HG02943 (cell line): ENCODE measurements around the gene CDH13.

Experiments used
- ATAC-seq: cut with Tn5 transposase; IDR thresholded peaks from one replicate; pipeline ENCODE4 v1.9.1; 2021; ENCODE audit warnings: mild to moderate bottlenecking, low read depth, moderate library complexity; ENCODE audit not compliant: unreplicated experiment

The CDH13 gene

DNA sequence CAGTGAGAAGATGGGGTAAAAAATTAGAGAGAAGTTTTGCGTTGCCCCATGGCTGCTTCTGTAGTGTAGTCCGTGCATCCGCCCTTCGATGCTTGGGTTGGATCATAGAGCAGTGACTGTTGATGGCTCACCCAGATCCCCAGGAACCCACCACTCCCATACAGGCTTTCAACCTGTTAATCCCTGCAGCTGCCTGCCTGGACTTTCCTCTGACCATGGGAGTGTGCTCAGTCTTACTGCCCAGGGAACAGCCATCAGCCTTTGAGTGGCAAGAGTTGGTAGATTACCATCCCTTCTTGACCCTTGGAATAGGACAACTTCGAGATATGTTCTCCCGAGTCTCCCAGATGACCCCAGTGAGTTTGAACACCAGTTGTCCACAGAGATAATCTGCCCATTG is 881.5 kb downstream of the CDH13 start:
- no peak for ATAC-seq

DNA sequence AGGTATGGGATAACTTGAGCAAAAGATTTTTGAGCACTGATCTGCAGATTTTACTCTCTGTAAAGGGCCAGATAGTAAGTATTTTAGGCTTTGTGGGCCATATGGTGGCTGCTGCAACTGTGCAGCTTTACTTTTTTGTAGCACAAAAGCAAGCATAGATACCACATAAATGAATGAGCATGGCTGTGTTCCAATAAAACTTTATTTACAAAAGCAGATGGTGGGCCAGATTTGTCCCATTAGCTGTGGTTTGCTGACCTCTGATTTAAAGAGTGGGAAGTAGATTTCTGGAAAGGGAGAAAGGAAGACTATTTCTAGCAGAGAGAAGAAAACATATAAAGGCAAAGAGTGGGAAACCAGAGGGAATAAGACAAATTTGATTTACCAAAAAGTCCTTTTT is 882.5 kb downstream of the CDH13 start:
- no peak for ATAC-seq

DNA sequence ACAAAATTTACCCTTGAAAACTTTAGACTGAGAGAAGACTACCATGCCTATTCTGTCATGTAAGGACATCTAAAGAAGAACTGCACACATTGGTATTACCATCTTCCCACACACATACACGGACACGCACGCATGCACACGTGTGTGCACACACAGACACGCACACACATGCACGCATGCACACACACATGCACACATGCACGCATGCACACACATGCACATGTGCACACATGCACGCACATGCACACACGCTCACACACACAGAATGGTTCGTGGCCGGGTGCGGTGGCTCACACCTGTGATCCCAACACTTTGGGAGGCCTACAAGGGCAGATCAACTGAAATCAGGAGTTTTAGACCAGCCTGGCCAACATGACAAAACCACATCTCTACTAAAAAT is 884.1 kb downstream of the CDH13 start:
- no peak for ATAC-seq

DNA sequence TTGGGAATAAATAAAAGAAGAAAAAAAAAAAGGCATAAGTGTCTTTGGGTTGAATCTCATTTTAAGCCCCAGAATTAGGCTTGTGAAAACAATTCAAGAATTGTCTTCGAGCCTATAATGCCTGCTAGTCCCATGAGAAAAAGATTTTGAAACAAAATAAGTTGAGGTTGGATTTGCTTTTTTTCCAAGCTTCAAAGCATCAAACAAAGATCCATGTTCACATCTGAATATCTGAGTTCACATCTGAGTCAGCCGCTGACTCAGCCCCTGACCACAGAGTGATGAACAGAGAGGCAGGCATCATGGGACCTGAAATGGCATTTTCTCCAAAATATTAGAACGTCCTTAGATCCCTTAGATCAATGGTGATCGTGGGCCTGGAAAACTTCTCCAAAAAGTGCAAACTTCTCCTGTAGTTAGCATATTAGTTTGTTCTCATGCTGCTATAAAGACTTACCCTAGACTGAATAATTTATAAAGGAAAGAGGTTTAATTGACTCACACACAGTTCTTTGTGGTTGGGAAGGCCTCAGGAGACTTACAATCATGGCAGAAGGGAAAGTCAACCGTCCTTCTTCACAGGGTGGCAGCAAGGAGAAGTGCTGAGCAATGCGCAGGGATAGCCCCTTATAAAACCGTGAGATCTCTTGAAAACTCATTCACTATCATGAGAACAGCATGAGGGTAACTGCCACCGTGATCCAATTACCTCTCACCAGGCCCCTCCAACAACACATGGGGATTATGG is 886.4 kb downstream of the CDH13 start:
- ATAC-seq = no peak

DNA sequence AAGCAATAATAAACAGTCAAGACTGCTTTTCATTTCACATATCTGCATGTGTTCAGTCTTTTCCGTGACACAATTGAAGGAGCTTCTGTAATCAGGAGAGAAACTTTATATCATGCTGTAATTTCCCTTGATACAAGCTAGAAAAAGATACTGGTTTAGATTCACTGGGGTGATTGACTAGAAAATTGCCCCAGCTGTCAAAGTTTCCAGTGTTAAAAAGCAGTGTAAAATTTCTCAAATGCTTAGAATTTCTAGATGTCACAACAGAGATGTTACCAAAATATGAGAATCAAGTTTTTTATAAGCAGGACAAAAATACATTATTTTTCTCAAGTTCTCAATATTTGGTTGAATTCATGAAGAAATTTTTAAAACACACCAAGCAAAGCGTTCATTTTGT is 888.6 kb downstream of the CDH13 start:
- no peak for ATAC-seq

DNA sequence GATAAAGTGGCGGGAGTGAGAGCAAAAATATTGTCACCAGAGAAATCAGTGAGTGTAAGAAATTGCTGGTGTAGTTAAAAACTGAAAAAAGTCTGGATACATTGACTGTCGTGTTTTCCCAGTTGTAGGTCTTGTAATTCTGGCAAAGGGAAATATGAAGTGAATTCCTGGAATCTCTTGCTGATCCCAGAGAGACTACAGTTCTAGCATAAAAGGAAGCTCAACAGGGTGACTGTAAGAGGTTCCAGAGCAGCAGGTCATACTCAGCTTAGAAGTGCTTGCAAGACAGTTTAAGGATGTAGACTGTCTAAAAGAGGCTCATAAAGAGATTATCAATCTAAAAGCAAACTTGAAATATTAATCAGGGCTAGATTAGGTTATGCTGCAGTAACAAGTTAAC is 890.2 kb downstream of the CDH13 start:
- ATAC-seq = no peak

DNA sequence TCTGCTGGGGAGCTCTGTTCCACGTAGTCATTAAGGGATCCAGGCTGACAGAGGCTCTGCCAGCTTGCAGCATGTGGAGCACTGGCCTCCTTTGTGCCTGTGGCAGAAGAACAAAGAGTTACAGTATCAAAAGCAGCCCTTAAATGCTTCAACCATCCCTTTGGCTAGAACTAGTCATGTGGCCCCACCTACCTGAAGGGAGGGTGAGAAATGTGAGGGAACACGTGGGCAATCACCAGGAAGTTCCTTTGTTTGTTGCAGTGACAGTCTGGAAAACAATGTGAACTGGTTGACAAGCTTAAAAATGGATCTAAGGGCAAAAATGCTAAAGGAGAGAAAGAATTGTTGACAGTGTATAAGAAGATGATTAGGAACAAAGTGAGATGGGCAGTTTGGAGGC is 890.6 kb downstream of the CDH13 start:
- ATAC-seq = no peak

DNA sequence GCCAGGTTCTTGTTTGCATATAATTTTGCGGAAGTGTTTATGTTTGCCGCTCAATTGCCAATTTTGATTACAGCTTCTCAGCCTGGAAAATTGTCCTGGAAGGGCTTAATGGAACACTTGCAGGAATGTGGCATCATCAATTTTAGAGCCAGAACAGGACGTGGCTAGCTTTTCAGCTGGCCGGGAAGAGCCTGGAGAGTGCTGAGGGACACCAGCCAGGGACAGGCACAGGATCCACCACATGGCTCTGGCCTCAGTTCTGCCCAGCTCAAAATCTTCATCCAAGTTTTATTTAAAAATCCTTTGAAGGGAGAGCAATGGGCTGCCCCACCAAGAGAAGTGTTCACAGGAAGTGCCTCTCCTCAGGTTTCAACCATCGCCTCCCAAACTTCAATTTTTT is 893.8 kb downstream of the CDH13 start:
- ATAC-seq = no peak

DNA sequence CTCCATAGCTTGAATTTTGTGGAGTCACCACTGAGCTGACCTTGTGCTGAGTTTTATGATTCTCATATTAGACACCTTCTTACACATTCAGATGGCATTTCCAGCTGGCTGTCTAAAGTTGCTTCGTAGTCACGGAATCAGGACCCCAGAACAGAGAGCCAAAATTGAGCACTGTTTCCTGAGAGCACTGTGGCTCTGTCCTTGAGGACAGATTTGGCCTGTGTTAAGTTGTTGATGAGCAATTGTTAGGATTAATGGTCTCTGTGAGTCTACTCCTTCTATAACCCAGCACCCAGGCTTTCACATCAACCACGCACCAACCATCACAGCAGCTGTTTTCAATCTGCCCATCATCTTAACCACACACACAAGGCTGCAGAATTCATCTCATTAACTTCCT is 903.5 kb downstream of the CDH13 start:
- no peak for ATAC-seq

DNA sequence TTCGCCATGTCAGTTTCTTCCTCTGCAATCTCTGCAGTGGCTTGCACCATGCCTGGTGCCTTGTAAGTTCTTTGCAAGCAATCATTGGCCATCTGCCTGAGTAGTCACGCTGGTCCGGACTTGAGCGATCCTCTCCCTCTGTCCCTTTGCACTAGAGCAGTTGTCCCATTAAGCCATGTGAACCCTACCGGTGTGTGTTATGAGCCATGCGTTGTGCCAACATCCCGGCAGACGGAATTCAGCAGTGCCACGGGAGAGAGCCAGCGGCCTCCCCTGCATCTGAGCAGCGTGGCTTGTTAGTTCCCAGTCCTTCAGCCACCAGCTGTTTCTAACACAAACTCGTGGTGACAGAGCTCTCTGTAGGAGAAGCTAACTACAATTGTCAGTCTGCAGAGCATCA is 905.9 kb downstream of the CDH13 start:
- no peak for ATAC-seq

DNA sequence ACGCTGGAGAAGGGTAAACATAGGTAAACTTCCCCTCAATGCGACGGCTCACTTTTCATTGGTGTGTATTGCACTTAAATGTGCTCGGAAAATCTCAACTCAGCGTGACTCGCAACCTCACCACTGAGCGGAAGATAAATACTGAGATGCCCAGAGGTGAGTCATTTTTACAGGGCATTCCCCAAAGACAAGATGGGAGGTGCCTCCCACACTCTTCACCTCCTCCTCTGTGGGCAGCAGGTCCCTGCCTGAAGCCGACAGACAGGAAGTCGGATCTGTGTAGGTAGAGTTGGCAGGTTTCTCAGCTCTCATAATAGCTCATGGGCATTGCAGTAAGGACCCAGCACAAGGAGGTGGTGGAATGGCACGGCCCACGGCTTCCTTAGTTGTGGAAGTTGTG is 906.4 kb downstream of the CDH13 start:
- ATAC-seq = no peak

DNA sequence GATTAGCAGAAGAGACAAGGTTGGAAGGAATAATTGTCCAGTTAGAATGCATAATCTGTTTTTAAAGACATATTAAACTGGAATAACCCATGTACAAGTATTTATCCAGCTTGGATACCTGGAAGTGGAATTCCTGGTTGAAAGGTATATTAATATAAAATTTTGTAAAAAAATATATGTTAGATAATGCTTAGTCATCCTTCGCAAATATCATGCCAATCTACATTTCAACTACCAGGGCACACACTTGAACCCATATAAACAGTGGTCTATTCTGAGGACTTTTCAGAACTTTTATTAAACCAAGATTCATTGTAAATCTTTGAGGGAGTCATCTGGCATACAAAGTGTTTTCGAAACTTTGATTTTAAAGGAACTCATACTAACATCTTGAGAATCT is 911.9 kb downstream of the CDH13 start:
- no peak for ATAC-seq

DNA sequence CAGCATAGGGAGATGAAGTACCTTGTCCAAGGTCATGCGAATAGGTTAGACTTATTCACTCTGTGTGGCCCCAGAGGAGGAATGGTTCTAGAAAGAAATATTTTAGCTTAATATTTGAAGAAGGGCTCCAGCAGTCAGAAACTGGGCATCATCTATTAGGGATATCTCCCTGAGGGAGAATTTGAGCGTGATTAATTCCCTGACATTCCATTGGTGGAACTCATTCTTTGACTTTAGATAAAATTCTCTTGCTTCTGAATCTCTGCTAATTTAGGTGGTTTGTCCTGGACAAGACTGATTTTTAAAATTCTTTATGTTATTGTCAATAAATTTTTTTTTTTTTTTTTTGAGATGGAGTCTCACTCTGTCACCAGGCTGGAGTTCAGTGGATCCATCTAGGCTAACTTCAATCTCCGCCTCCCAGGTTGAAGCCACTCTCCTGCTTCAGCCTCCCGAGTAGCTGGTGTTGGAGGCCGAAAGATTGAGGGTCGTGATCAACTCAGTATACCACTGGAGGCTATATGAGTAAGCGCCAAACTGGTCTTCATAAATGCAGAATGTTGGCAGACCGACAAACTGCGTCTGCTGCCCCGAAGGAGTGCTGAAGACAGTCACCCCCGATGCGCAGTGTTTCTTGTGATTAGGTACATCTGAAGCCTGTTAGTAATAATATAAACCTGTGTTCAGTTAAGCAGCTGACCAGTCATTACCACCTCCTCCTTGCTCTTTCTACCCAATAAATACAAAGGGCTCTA is 913.1 kb downstream of the CDH13 start:
- no peak for ATAC-seq

DNA sequence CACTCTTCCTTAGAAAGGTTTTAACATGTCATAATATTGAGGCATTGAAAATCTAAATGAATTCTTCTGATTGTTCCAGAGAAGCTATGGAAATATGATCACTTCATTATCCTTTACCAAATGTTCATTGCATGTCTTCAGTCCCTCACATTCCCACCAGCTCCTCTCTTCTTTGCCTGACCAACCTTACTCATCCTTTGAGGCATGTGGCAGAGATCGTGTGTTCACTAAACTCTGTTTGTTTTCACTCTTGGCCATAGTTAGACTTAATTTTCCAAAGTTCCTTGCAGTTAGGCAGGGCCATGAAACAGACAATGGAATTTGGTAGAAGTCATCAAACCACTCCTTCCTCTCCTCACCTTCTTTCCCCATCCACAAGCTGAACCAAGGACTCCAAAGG is 914.5 kb downstream of the CDH13 start:
- no peak for ATAC-seq

DNA sequence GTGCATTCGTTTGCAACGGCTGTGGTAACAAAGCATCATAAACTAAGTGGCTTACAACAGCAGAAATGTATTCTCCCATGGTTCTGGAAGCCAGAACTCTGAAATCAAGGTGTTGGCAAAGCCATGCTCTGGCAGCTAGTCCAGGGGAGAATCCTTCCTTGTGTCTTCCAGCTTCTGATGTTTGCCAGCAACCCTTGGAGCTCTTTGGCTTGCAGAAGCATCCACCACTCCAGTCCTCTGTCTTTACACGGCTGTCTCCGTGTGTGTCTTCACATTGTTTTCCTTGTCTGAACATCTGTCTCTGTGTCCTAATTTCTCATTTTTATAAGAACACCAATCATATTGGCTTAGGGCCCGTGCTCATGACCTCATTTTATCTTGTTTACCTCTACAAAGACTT is 915.7 kb downstream of the CDH13 start:
- ATAC-seq = no peak

DNA sequence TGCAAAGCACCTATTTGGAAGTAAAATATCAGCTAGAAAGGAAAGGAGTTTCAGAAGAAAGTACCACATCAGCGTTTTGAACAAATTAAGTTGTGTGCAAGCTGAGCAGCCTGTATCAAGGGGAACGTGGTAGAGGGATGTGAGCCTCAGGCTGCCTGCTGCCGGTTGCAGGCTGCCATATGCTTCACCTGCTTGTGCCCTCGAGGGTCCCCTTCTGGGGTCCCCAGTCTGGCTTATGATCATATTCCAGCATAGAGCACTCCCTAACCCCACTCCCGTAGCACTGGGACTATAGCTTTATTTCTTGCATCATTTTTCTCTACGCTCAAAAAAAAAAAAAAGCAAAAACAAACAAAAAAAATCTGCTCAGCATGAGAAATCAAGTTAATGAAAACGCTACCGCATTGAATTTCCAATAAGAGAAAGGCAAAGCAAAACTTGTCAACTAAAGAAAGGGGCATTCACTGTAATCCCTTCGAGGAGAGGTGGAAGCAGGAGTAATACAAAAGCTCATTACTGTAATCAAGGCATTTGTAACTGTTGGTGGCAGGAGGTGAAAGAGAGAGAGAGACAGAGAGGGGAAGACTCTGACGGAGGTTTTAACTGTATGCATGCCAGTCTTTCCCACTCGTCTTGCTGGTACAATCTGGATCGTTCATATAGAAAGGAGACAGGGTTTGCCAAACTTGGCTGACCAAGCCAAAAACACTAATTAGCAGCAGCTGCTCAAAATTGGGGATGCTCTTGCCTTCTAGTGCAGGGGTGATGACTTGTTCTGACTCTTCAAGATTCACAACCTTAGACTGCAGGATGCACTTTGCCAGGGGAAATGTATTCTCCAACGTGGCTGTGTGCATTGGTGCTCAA is 922.8 kb downstream of the CDH13 start:
- ATAC-seq = no peak

DNA sequence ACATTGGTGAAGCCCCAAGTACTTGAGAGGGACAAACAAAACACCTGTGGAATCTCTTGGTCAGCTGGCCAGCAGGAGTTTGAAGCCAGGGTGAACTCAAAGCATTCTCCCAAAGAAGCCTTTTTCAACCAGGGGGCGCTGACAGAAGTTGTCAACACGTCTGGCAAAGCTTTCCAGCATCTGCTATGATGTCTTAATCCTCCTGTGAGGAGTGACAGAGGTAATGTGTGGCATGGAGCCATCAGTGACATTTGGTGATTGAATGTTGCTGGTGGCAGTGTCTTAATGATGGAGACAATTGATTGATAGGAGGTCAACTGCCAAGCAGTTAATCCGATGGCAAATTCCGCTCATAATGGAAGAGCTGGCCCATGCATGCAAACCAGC is 923.4 kb downstream of the CDH13 start:
- no peak for ATAC-seq

DNA sequence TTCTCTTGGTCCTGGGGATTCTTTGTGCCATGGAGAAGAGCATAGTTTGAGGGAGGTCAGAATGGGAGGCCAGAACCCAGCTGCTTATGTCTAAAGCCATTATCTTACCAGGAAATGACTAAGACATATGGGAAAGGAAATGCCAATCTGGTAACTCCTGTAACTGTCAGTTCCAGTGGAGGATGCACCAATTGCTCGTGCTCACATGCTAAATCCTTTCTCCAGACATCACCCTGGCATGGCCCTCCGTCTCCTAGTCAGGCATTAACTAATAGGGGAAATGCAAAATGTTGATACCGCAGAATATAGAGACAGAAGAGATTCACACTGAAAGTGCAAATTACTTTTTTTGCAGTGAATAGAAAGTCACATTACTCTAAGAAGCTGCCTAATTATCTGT is 925.5 kb downstream of the CDH13 start:
- ATAC-seq = no peak

DNA sequence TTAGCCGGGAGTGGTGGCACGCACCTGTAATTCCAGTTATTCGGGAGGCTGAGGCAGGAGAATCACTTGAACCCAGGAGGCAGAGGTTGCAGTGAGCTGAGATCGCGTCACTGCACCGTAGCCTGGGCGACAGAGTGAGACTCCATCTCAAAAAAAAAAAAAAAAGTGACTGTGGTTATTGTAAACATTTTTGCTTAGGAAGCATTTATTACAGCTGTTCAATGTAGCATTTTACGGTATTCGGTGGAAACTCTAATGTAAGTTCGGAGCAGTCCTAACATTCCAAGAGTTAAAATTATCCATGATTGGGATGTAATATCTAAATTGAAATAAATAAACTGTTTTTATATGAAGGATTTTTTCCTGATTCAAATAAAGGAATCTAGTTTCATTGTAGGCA is 926.2 kb downstream of the CDH13 start:
- no peak for ATAC-seq

DNA sequence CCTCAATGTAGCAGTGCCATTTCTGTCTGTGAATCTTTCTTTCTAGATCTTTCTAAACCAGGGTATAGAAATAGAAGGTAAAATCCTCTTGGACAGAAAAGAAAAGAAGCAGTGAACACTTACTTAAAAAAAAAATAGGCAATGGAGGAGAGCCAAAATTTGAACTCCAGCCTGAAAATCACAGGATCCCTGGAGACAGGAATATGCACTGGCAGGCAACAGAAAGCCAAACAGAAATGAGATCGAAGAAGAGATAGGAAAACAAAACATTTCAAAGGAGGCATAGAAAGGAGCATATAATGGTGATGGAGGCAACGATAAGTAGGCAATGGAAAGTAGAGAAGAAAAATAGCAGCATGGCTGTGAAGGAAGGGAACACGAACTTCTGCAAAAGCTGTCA is 927.3 kb downstream of the CDH13 start:
- no peak for ATAC-seq

DNA sequence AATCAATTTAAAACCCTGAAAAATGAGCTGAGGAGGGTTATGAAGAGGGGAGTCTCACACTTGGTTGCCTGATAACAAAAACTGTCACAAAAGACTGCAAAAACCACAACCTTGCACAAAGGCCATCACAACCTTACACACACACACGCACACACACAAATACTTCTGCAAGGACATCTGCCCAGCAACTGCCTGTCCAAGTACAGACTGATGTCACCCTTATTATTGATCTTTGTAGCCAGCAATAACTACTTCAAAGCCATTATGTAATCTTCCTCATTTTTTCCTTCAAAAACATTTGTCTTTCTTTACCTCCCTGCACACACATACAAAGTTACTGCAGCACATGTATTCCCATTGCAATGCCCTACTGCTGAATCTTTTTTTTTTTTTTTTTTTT is 927.8 kb downstream of the CDH13 start:
- no peak for ATAC-seq
